GM12878 (cell line): ENCODE results near the gene SPRN. TPM values are rescaled to one million over a fixed set of nuclear protein-coding genes. Genes with fewer than 3 reads are reported as not detected.

Experiments
- ATF7 ChIP-seq: fragments of 450-650 bp; IDR thresholded peaks from 2 replicates; pipeline ENCODE4 v1.6.1; 2016; ENCODE audit warnings: low read depth, mild to moderate bottlenecking
- CBFB ChIP-seq: IDR thresholded peaks from 2 replicates; pipeline ENCODE4 v1.6.1; 2016; ENCODE audit warnings: antibody characterized with exemption, low read depth
- CBX5 ChIP-seq: sonication (generic); IDR thresholded peaks from 2 replicates; pipeline ENCODE4 v1.6.1; 2016; ENCODE audit warnings: low read depth, moderate library complexity, mild to moderate bottlenecking, inconsistent platforms
- CEBPB ChIP-seq, 2 experiments: fragments of 150-350 bp in 1 of 2; IDR thresholded peaks; 2 replicates each; pipeline ENCODE4 v1.6.1; 2012 to 2014; ENCODE audit warnings: low read depth in 2 of 2, low read length in 2 of 2, borderline replicate concordance in 1 of 2, inconsistent platforms in 1 of 2
- CHD2 ChIP-seq: IDR thresholded peaks from 2 replicates; pipeline ENCODE4 v1.6.1; 2011; ENCODE audit warnings: low read depth, low read length, improper control_type of control experiment, borderline replicate concordance
- CREM ChIP-seq: IDR thresholded peaks from 2 replicates; pipeline ENCODE4 v1.6.1; 2014; ENCODE audit warnings: antibody characterized with exemption, low read depth
- MYB ChIP-seq: fragments of 150-350 bp; IDR thresholded peaks from 2 replicates; pipeline ENCODE4 v1.6.1; 2014; ENCODE audit warnings: mild to moderate bottlenecking, low read depth, low read length, borderline replicate concordance
- NFXL1 ChIP-seq: fragments of 450-650 bp; IDR thresholded peaks from 2 replicates; pipeline ENCODE4 v1.6.1; 2017; ENCODE audit warnings: antibody characterized with exemption, mild to moderate bottlenecking, borderline replicate concordance
- NFYB ChIP-seq: IDR thresholded peaks from 2 replicates; pipeline ENCODE4 v1.6.1; 2011; ENCODE audit warnings: low read depth, mild to moderate bottlenecking, low read length, improper control_type of control experiment, moderate library complexity; ENCODE audit not compliant: insufficient read depth
- NKRF ChIP-seq: fragments of 450-650 bp; conservative IDR thresholded peaks from 2 replicates; pipeline ENCODE4 v1.6.1; 2017; ENCODE audit warnings: mild to moderate bottlenecking, moderate library complexity
- NR2F1 ChIP-seq: fragments of 450-650 bp; conservative IDR thresholded peaks from 2 replicates; pipeline ENCODE4 v1.6.1; 2017; ENCODE audit warnings: mild to moderate bottlenecking
- RBBP5 ChIP-seq: fragments of 200-600 bp; sonication (generic); conservative IDR thresholded peaks from 2 replicates; pipeline ENCODE4 v1.6.1; 2016
- RUNX3 ChIP-seq: IDR thresholded peaks from 2 replicates; pipeline ENCODE4 v1.6.1; 2012; ENCODE audit warnings: low read length, inconsistent platforms
- SIN3A ChIP-seq: IDR thresholded peaks from 2 replicates; pipeline ENCODE4 v1.6.1; 2012; ENCODE audit warnings: low read depth, low read length, improper control_type of control experiment
- SUZ12 ChIP-seq: fragments of 200-600 bp; sonication (generic); IDR thresholded peaks from one replicate; pipeline ENCODE4 v1.6.1; 2018; ENCODE audit warnings: antibody characterized with exemption, mild to moderate bottlenecking; ENCODE audit not compliant: unreplicated experiment
- TCF12 ChIP-seq: IDR thresholded peaks from 2 replicates; pipeline ENCODE4 v1.6.1; 2011; ENCODE audit warnings: low read depth, mild to moderate bottlenecking, low read length
- ZBTB33 ChIP-seq: fragments of 450-650 bp; IDR thresholded peaks from 2 replicates; pipeline ENCODE4 v1.6.1; 2017; ENCODE audit warnings: mild to moderate bottlenecking
- ZSCAN29 ChIP-seq: fragments of 450-650 bp; IDR thresholded peaks from 2 replicates; pipeline ENCODE4 v1.6.1; 2017; ENCODE audit warnings: mild to moderate bottlenecking, moderate library complexity
- polyA plus RNA-seq, 11 experiments: library from polyadenylated mRNA; depleted of rRNA in 4 of 11; unstranded in 6 of 11; stranded (reverse) in 5 of 11; fragments of >200 nt; fragmentation: Nextera tagmentation in 4 of 11; fragmentation: Illumina TruSeq in 1 of 11; extraction: Ambion mirVana in 4 of 11; extraction: Trizol in 1 of 11; gene quantifications; 1 replicate in 1 of 11; 2 replicates in 10 of 11; pipeline versions ENCODE4 v1.2.1 to v1.2.3, GENCODE V29; 2011 to 2016; ENCODE audit warnings: inconsistent platforms in 2 of 11, missing spikeins in 2 of 11, low read depth in 1 of 11
- total RNA-seq, 4 experiments: library from RNA; depleted of rRNA in 3 of 4; stranded (reverse); fragments of >200 nt in 3 of 4; fragmentation: Illumina TruSeq in 1 of 4; extraction: Trizol in 1 of 4; gene quantifications; 2 replicates each; pipeline versions ENCODE4 v1.2.1 to v1.2.3, GENCODE V29; 2013 to 2021
- TF ChIP-seq, protein P1 (sequence below): IDR thresholded peaks from 2 replicates; pipeline ENCODE4 v1.6.1; 2011; ENCODE audit warnings: low read depth, mild to moderate bottlenecking, low read length, moderate library complexity, borderline replicate concordance; ENCODE audit errors: extremely low read depth
- TF ChIP-seq, protein P2 (sequence below): fragments of 150-350 bp; IDR thresholded peaks from 2 replicates; pipeline ENCODE4 v1.6.1; 2014; ENCODE audit warnings: mild to moderate bottlenecking, low read depth, low read length
- TF ChIP-seq, protein P3 (sequence below): fragments of 450-650 bp; formaldehyde crosslinking; IDR thresholded peaks from 2 replicates; pipeline ENCODE4 v1.4.0; 2022; ENCODE audit warnings: mild to moderate bottlenecking, moderate library complexity

Gene SPRN
- total and polyA plus RNA-seq, 10 of the 15 experiments (the other 5 are each of a cell fraction or from before 2014, with no cell fraction given) = 0.03 to 0.96 (median 0.46) TPM; not detected in 6

GRCh38 chr10:133388973-133389818 is 35.2 kb downstream of the SPRN start (continued):
- TF ChIP-seq NKRF = no peak; the same call in none of the 2 replicates
- peak; percentile 70 for TF ChIP-seq CREM
- peak; percentile 81; the same call in 1 of the 2 replicates for TF ChIP-seq MYB
- TF ChIP-seq, protein P1, sequence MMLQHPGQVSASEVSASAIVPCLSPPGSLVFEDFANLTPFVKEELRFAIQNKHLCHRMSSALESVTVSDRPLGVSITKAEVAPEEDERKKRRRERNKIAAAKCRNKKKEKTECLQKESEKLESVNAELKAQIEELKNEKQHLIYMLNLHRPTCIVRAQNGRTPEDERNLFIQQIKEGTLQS = no peak
- 0 out of 2 replicates have a peak, but pooled peaks have one; percentile 43 for TF ChIP-seq RBBP5
- TF ChIP-seq, protein P2, sequence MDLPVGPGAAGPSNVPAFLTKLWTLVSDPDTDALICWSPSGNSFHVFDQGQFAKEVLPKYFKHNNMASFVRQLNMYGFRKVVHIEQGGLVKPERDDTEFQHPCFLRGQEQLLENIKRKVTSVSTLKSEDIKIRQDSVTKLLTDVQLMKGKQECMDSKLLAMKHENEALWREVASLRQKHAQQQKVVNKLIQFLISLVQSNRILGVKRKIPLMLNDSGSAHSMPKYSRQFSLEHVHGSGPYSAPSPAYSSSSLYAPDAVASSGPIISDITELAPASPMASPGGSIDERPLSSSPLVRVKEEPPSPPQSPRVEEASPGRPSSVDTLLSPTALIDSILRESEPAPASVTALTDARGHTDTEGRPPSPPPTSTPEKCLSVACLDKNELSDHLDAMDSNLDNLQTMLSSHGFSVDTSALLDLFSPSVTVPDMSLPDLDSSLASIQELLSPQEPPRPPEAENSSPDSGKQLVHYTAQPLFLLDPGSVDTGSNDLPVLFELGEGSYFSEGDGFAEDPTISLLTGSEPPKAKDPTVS = no peak
- peak; percentile 64; the same call in 1 of the 2 replicates for TF ChIP-seq CHD2
- TF ChIP-seq, protein P3, sequence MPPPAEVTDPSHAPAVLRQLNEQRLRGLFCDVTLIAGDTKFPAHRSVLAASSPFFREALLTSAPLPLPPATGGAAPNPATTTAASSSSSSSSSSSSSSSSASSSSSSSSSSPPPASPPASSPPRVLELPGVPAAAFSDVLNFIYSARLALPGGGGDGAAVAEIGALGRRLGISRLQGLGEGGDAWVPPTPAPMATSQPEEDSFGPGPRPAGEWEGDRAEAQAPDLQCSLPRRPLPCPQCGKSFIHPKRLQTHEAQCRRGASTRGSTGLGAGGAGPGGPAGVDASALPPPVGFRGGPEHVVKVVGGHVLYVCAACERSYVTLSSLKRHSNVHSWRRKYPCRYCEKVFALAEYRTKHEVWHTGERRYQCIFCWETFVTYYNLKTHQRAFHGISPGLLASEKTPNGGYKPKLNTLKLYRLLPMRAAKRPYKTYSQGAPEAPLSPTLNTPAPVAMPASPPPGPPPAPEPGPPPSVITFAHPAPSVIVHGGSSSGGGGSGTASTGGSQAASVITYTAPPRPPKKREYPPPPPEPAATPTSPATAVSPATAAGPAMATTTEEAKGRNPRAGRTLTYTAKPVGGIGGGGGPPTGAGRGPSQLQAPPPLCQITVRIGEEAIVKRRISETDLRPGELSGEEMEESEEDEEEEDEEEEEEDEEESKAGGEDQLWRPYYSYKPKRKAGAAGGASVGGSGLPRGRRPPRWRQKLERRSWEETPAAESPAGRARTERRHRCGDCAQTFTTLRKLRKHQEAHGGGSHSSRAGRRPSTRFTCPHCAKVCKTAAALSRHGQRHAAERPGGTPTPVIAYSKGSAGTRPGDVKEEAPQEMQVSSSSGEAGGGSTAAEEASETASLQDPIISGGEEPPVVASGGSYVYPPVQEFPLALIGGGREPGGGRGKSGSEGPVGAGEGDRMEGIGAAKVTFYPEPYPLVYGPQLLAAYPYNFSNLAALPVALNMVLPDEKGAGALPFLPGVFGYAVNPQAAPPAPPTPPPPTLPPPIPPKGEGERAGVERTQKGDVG (CRISPR knock-in tag) = no peak
- TF ChIP-seq NFXL1 = no peak
- TF ChIP-seq CBFB = no peak; the same call in 1 of the 2 replicates
- TF ChIP-seq ATF7 = peak; percentile 75
- no peak for TF ChIP-seq SIN3A
- 0 out of 2 replicates have a peak, but pooled peaks have one; percentile 35 for TF ChIP-seq TCF12
- TF ChIP-seq CBX5 = peak; percentile 68; the same call in 1 of the 2 replicates
- TF ChIP-seq SUZ12 = no peak
- no peak for TF ChIP-seq ZSCAN29
- TF ChIP-seq NFYB = peak; percentile 71
- peak; percentile 87; the same call in 1 of the 2 replicates for TF ChIP-seq NR2F1
- no peak for TF ChIP-seq ZBTB33
- peak; percentile 82 for TF ChIP-seq RUNX3
- no peak for TF ChIP-seq CEBPB (IDR thresholded peaks at IDR 0.05; ENCODE audit: borderline replicate concordance in 1 of 2, low read depth in 2 of 2, low read length in 2 of 2)
